Measurements from ENCODE around the gene CBX8. TPM values are rescaled to one million over a fixed set of nuclear protein-coding genes. Genes with fewer than 3 reads are reported as not detected.
A peak's percentile ranks its signal among the peaks of the same experiment; 100 is the strongest.

CBX8 gene
- polyA plus RNA-seq, 1 donor: 10.3 TPM

- peak in 1 of 2 donors; percentile 68 for DNase-seq
- H3K36me3 ChIP-seq (ENCODE audit: control insufficient read depth, insufficient read depth, low read length): peaks cover 14% of the 10 kb centered on the region
- no peak overlapping the region for H3K4me3 ChIP-seq (ENCODE audit: low read length)
These were observed 1.7 kb upstream of the CBX8 start for GRCh38 chr17:79798299-79799173.

GRCh38 chr17:79797492-79798298, 818 bp upstream of the CBX8 start:
- peaks cover 61% of the 10 kb centered on the region for H3K27me3 ChIP-seq (ENCODE audit: control insufficient read depth, insufficient read depth, low read length)
- H3K4me1 ChIP-seq (ENCODE audit: control insufficient read depth, insufficient read depth, low read length): peaks cover 44% of the 10 kb centered on the region
- H3K36me3 ChIP-seq (ENCODE audit: control insufficient read depth, insufficient read depth, low read length): peaks cover 14% of the 10 kb centered on the region
- H3K9me3 ChIP-seq (ENCODE audit: control insufficient read depth, low read depth, low read length): peaks cover 38% of the 10 kb centered on the region
- peak in 1 of 2 donors; percentile 50 for DNase-seq
- WGBS (ENCODE audit: insufficient coverage, low lambda C conversion rate): no CpG with 5 or more reads among the region's 89 CpGs
- peak overlapping the region; percentile 32 for H3K4me3 ChIP-seq (ENCODE audit: low read length)
- H3K27ac ChIP-seq (ENCODE audit: low read length): no peak overlapping the region

More at GRCh38 chr17:79798299-79799173, 1.7 kb upstream of the CBX8 start:
- H3K4me1 ChIP-seq (ENCODE audit: control insufficient read depth, insufficient read depth, low read length): peaks cover 51% of the 10 kb centered on the region
- H3K27ac ChIP-seq (ENCODE audit: low read length): no peak overlapping the region
- peaks cover 42% of the 10 kb centered on the region for H3K9me3 ChIP-seq (ENCODE audit: control insufficient read depth, low read depth, low read length)
- no CpG with 5 or more reads among the region's 70 CpGs for WGBS (ENCODE audit: insufficient coverage, low lambda C conversion rate)
- H3K27me3 ChIP-seq (ENCODE audit: control insufficient read depth, insufficient read depth, low read length): peaks cover 61% of the 10 kb centered on the region

GRCh38 chr17:79796444-79796762, 474 bp downstream of the CBX8 start:
- DNase-seq: no peak
- Histone ChIP-seq H3K27ac (ENCODE audit: low read length) (peak overlapping the region; percentile 88), H3K4me3 (ENCODE audit: low read length) (peak overlapping the region; percentile 90), H3K4me1 (ENCODE audit: control insufficient read depth, insufficient read depth, low read length) (peaks cover 53% of the 10 kb centered on the region), H3K27me3 (ENCODE audit: control insufficient read depth, insufficient read depth, low read length) (peaks cover 61% of the 10 kb centered on the region), H3K9me3 (ENCODE audit: control insufficient read depth, low read depth, low read length) (peaks cover 32% of the 10 kb centered on the region), H3K36me3 (ENCODE audit: control insufficient read depth, insufficient read depth, low read length) (peaks cover 14% of the 10 kb centered on the region)
- WGBS (ENCODE audit: insufficient coverage, low lambda C conversion rate): no CpG with 5 or more reads among the region's 19 CpGs

GRCh38 chr17:79795795-79796443, 958 bp downstream of the CBX8 start:
- Histone ChIP-seq H3K4me3 (ENCODE audit: low read length) (peak overlapping the region; percentile 90), H3K27me3 (ENCODE audit: control insufficient read depth, insufficient read depth, low read length) (peaks cover 61% of the 10 kb centered on the region), H3K27ac (ENCODE audit: low read length) (no peak overlapping the region), H3K4me1 (ENCODE audit: control insufficient read depth, insufficient read depth, low read length) (peaks cover 56% of the 10 kb centered on the region), H3K36me3 (ENCODE audit: control insufficient read depth, insufficient read depth, low read length) (peaks cover 14% of the 10 kb centered on the region), H3K9me3 (ENCODE audit: control insufficient read depth, low read depth, low read length) (peaks cover 33% of the 10 kb centered on the region)
- DNase-seq: no peak
- WGBS (ENCODE audit: insufficient coverage, low lambda C conversion rate): no CpG with 5 or more reads among the region's 8 CpGs

GRCh38 chr17:79794659-79795511, 2.0 kb downstream of the CBX8 start:
- peak overlapping the region; percentile 11 for H3K27ac ChIP-seq (ENCODE audit: low read length)
- H3K36me3 ChIP-seq (ENCODE audit: control insufficient read depth, insufficient read depth, low read length): peaks cover 14% of the 10 kb centered on the region
- no peak overlapping the region for H3K4me3 ChIP-seq (ENCODE audit: low read length)
- H3K27me3 ChIP-seq (ENCODE audit: control insufficient read depth, insufficient read depth, low read length): peaks cover 61% of the 10 kb centered on the region
- H3K4me1 ChIP-seq (ENCODE audit: control insufficient read depth, insufficient read depth, low read length): peaks cover 56% of the 10 kb centered on the region
- no peak for DNase-seq
- peaks cover 37% of the 10 kb centered on the region for H3K9me3 ChIP-seq (ENCODE audit: control insufficient read depth, low read depth, low read length)
- WGBS (ENCODE audit: insufficient coverage, low lambda C conversion rate): no CpG with 5 or more reads among the region's 47 CpGs

- DNase-seq: no peak
- no CpG with 5 or more reads among the region's 3 CpGs for WGBS (ENCODE audit: insufficient coverage, low lambda C conversion rate)
- Histone ChIP-seq H3K9me3 (ENCODE audit: control insufficient read depth, low read depth, low read length) (peaks cover 38% of the 10 kb centered on the region), H3K4me1 (ENCODE audit: control insufficient read depth, insufficient read depth, low read length) (peaks cover 55% of the 10 kb centered on the region), H3K27me3 (ENCODE audit: control insufficient read depth, insufficient read depth, low read length) (peaks cover 61% of the 10 kb centered on the region), H3K36me3 (ENCODE audit: control insufficient read depth, insufficient read depth, low read length) (peaks cover 14% of the 10 kb centered on the region), H3K4me3 (ENCODE audit: low read length) (no peak overlapping the region), H3K27ac (ENCODE audit: low read length) (peak overlapping the region; percentile 31)
These were observed 3.0 kb downstream of the CBX8 start for GRCh38 chr17:79793924-79794304.

GRCh38 chr17:79792984-79793923, 3.6 kb downstream of the CBX8 start:
- H3K4me3 ChIP-seq (ENCODE audit: low read length): peak overlapping the region; percentile 21
- peak overlapping the region; percentile 66 for H3K27ac ChIP-seq (ENCODE audit: low read length)
- peaks cover 61% of the 10 kb centered on the region for H3K27me3 ChIP-seq (ENCODE audit: control insufficient read depth, insufficient read depth, low read length)

GRCh38 chr17:79792341-79792871, 4.5 kb downstream of the CBX8 start:
- peak in 1 of 2 donors; percentile 35 for DNase-seq
- peaks cover 43% of the 10 kb centered on the region for H3K4me1 ChIP-seq (ENCODE audit: control insufficient read depth, insufficient read depth, low read length)
- H3K27me3 ChIP-seq (ENCODE audit: control insufficient read depth, insufficient read depth, low read length): peaks cover 63% of the 10 kb centered on the region
- no peak overlapping the region for H3K4me3 ChIP-seq (ENCODE audit: low read length)
- no peak overlapping the region for H3K27ac ChIP-seq (ENCODE audit: low read length)
- WGBS (ENCODE audit: insufficient coverage, low lambda C conversion rate): no CpG with 5 or more reads among the region's 22 CpGs
- H3K36me3 ChIP-seq (ENCODE audit: control insufficient read depth, insufficient read depth, low read length): peaks cover 14% of the 10 kb centered on the region
- peaks cover 27% of the 10 kb centered on the region for H3K9me3 ChIP-seq (ENCODE audit: control insufficient read depth, low read depth, low read length)

More at GRCh38 chr17:79792984-79793923, 3.6 kb downstream of the CBX8 start:
- peaks cover 32% of the 10 kb centered on the region for H3K9me3 ChIP-seq (ENCODE audit: control insufficient read depth, low read depth, low read length)
- WGBS (ENCODE audit: insufficient coverage, low lambda C conversion rate): no CpG with 5 or more reads among the region's 63 CpGs
- peaks cover 14% of the 10 kb centered on the region for H3K36me3 ChIP-seq (ENCODE audit: control insufficient read depth, insufficient read depth, low read length)
- H3K4me1 ChIP-seq (ENCODE audit: control insufficient read depth, insufficient read depth, low read length): peaks cover 49% of the 10 kb centered on the region
- DNase-seq: peak in 1 of 2 donors; percentile 51

- peaks cover 65% of the 10 kb centered on the region for H3K27me3 ChIP-seq (ENCODE audit: control insufficient read depth, insufficient read depth, low read length)
- H3K4me3 ChIP-seq (ENCODE audit: low read length): no peak overlapping the region
- no CpG with 5 or more reads among the region's 26 CpGs for WGBS (ENCODE audit: insufficient coverage, low lambda C conversion rate)
- H3K9me3 ChIP-seq (ENCODE audit: control insufficient read depth, low read depth, low read length): peaks cover 27% of the 10 kb centered on the region
- H3K27ac ChIP-seq (ENCODE audit: low read length): no peak overlapping the region
- peaks cover 43% of the 10 kb centered on the region for H3K4me1 ChIP-seq (ENCODE audit: control insufficient read depth, insufficient read depth, low read length)
- H3K36me3 ChIP-seq (ENCODE audit: control insufficient read depth, insufficient read depth, low read length): peaks cover 14% of the 10 kb centered on the region
- DNase-seq: peak in 1 of 2 donors; percentile 18
These were observed 5.1 kb downstream of the CBX8 start for GRCh38 chr17:79791735-79792161.

Measured in large intestine (tissue), 3 donors.